ENCODE results near the gene GM2A. TPM values are rescaled to one million over a fixed set of nuclear protein-coding genes. Genes with fewer than 3 reads are reported as not detected.
"Not testable (repeated sequence)": the region's sequence is repeated elsewhere in the genome, so short reads cannot be mapped to it uniquely, and the experiment has no call there.

Gene GM2A
- total and polyA plus RNA-seq, 7 donors, result 3.0 to 12.1 (median 6.9) TPM

- Histone ChIP-seq H3K4me3 (no peak overlapping the region), H3K9me3 (no peaks in the 10 kb centered on the region), H3K36me3 (ENCODE audit: insufficient read depth in 1 of 2, low read depth in 1 of 2) (no peaks in the 10 kb centered on the region), H3K27ac (no peak overlapping the region), H3K27me3 (ENCODE audit: insufficient read depth in 3 of 3, low read length in 2 of 3) (no peaks in the 10 kb centered on the region), H3K4me1 (no peaks in the 10 kb centered on the region)
- WGBS, 3 donors, result 31 to 90% (median 57%) methylated on average over 6 of the region's 6 CpGs
- peak; percentile 22 for TF ChIP-seq CTCF (IDR thresholded peaks at IDR 0.05)
- intact Hi-C loops (cut with DNase I), result no loop called here
- DNase-seq (no peak), ATAC-seq (peak in 3 of 4 donors; percentile 57 to 75 (median 71))
Measured at GRCh38 chr5:151298063-151298855, 45.3 kb downstream of the GM2A start.

GRCh38 chr5:151303666-151304065, 50.7 kb downstream of the GM2A start, which contains the start of gene SLC36A3:
SLC36A3 (minus strand) TSS chr5:151303766; CDS start chr5:151303354, 412 bp downstream.
- no peak within 1 kb of the TSS for H3K27ac ChIP-seq
- DNase-seq (no peak), ATAC-seq (no peak)
- no peak for TF ChIP-seq CTCF (IDR thresholded peaks at IDR 0.05)
- H3K27me3 ChIP-seq (ENCODE audit: insufficient read depth in 3 of 3, low read length in 2 of 3), result no peaks in the 10 kb centered on the region
- no peak within 1 kb of the TSS for H3K4me3 ChIP-seq
- H3K9me3 ChIP-seq, result no peaks in the 10 kb centered on the region
- intact Hi-C loops (cut with DNase I), result no loop called here
- H3K36me3 ChIP-seq (ENCODE audit: insufficient read depth in 1 of 2, low read depth in 1 of 2), result no peaks in the 10 kb centered on the region
- no peaks in the 10 kb centered on the region for H3K4me1 ChIP-seq
- WGBS, 3 donors, result 60 to 90% (median 80%) methylated on average over 2 of the region's 2 CpGs

- H3K36me3 ChIP-seq (ENCODE audit: insufficient read depth in 1 of 2, low read depth in 1 of 2); H3K4me1 ChIP-seq; H3K27ac ChIP-seq; intact Hi-C loops (cut with DNase I); ATAC-seq; H3K9me3 ChIP-seq; H3K4me3 ChIP-seq; H3K27me3 ChIP-seq (ENCODE audit: insufficient read depth in 3 of 3, low read length in 2 of 3); DNase-seq: not testable (repeated sequence)
- 95 to 98% (median 98%) methylated on average over 12 to 25 of the region's 27 CpGs for WGBS, 3 donors
Measured at GRCh38 chr5:151309266-151309665, 56.3 kb downstream of the GM2A start.

GRCh38 chr5:151309821-151310220, 56.8 kb downstream of the GM2A start:
- DNase-seq; H3K9me3 ChIP-seq; H3K4me1 ChIP-seq; H3K27me3 ChIP-seq (ENCODE audit: insufficient read depth in 3 of 3, low read length in 2 of 3); H3K4me3 ChIP-seq; H3K27ac ChIP-seq; ATAC-seq; H3K36me3 ChIP-seq (ENCODE audit: insufficient read depth in 1 of 2, low read depth in 1 of 2): not testable (repeated sequence)
- intact Hi-C loops (cut with DNase I), result loop anchor here in 1 of 2 donors (10.0 kb wide), 2 partner anchors 125 to 185 kb away; no protein-coding TSS in a partner anchor
- 90 to 95% (median 91%) methylated on average over 15 of the region's 15 CpGs for WGBS, 3 donors

GRCh38 chr5:151310932-151311331, 57.9 kb downstream of the GM2A start:
- Histone ChIP-seq H3K4me3 (no peak overlapping the region), H3K27ac (no peak overlapping the region), H3K9me3 (no peaks in the 10 kb centered on the region), H3K4me1 (no peaks in the 10 kb centered on the region), H3K36me3 (ENCODE audit: insufficient read depth in 1 of 2, low read depth in 1 of 2) (peaks cover 0 to 13% of the 10 kb centered on the region in 2 donors), H3K27me3 (ENCODE audit: insufficient read depth in 3 of 3, low read length in 2 of 3) (peaks cover 0 to 3% (median 0%) of the 10 kb centered on the region in 3 donors)
- ATAC-seq (no peak), DNase-seq (no peak)
- intact Hi-C loops (cut with DNase I), result loop anchor here in 1 of 2 donors (10.0 kb wide), 2 partner anchors 126 to 186 kb away; no protein-coding TSS in a partner anchor
- no peak for TF ChIP-seq CTCF (IDR thresholded peaks at IDR 0.05)
